ENCODE measurements around the gene EHMT2.

EHMT2 gene

GRCh38 chr6:31888276-31889258 lies 8.9 kb downstream of the EHMT2 start:
- no peak for DNase-seq

- no peak for DNase-seq
Observed at GRCh38 chr6:31887173-31888007, 10.1 kb downstream of the EHMT2 start.

- DNase-seq: no peak
Observed at GRCh38 chr6:31886541-31886991, 10.9 kb downstream of the EHMT2 start.

GRCh38 chr6:31884528-31885035 lies 12.9 kb downstream of the EHMT2 start:
- DNase-seq: no peak

- DNase-seq: no peak
Observed at GRCh38 chr6:31883676-31884075, 13.8 kb downstream of the EHMT2 start.

GRCh38 chr6:31882344-31882743 lies 15.2 kb downstream of the EHMT2 start:
- DNase-seq: no peak

GRCh38 chr6:31881136-31881859 lies 16.2 kb downstream of the EHMT2 start:
- no peak for DNase-seq

GRCh38 chr6:31880616-31881015 lies 16.9 kb downstream of the EHMT2 start:
- no peak for DNase-seq

GRCh38 chr6:31879901-31880300 lies 17.6 kb downstream of the EHMT2 start:
- DNase-seq: no peak

GRCh38 chr6:31879143-31879542 lies 18.4 kb downstream of the EHMT2 start:
- DNase-seq: no peak

GRCh38 chr6:31878726-31879125 lies 18.8 kb downstream of the EHMT2 start, which contains the start of gene SLC44A4:
TSS of gene SLC44A4 (minus strand) at chr6:31878997. CDS start at chr6:31878980, 17 bp downstream.
- no peak for DNase-seq

- no peak for DNase-seq
Observed at GRCh38 chr6:31878222-31878621, 19.3 kb downstream of the EHMT2 start.

GRCh38 chr6:31877651-31878161 lies 19.8 kb downstream of the EHMT2 start:
- DNase-seq: no peak

- no peak for DNase-seq
Observed at GRCh38 chr6:31877125-31877650, 20.3 kb downstream of the EHMT2 start.

GRCh38 chr6:31876357-31876756 lies 21.1 kb downstream of the EHMT2 start:
- no peak for DNase-seq

GRCh38 chr6:31875877-31876276 lies 21.6 kb downstream of the EHMT2 start:
- no peak for DNase-seq

GRCh38 chr6:31874836-31875572 lies 22.5 kb downstream of the EHMT2 start:
- no peak for DNase-seq

- no peak for DNase-seq
Observed at GRCh38 chr6:31874084-31874670, 23.3 kb downstream of the EHMT2 start.

- no peak for DNase-seq
Observed at GRCh38 chr6:31871046-31871659, 26.3 kb downstream of the EHMT2 start.

GRCh38 chr6:31870385-31870921 lies 27.0 kb downstream of the EHMT2 start:
- DNase-seq: no peak

Data from right forelimb (tissue), 1 donor.